NCI-H2081 (cell line): ENCODE data around the gene IGSF8.
"Not testable (repeated sequence)": the region's sequence is repeated elsewhere in the genome, so short reads cannot be mapped to it uniquely, and the experiment has no call there.

Source experiments
- DNase-seq, 2 experiments: peaks; one replicate each; lab custom pipeline; 2025; lab: John Stamatoyannopoulos, UW

Gene IGSF8

GRCh38 chr1:160064746-160065145, 33.7 kb downstream of the IGSF8 start:
- DNase-seq, result no peak

DNA sequence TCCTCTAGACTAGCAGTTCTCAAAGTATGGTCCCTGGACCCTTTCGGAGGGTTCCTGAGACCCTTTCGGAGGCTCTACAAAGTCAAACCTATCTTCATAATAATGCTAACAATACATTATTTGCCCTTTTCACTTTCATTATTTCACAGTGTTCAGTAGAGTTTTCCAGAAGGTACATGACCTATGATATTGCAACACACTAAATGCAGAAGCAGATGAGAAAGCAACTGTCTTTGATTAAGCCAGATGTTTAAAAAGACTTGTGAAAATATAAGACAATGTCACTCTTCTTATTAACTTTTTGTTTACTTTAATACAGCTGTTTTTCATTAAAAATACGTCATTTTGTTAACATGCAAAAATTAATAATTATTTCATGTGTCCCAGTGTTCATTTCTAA, 34.3 kb downstream of the IGSF8 start:
- no peak for DNase-seq

- no peak for DNase-seq
These were observed 35.2 kb downstream of the IGSF8 start for GRCh38 chr1:160063176-160063575.

DNA sequence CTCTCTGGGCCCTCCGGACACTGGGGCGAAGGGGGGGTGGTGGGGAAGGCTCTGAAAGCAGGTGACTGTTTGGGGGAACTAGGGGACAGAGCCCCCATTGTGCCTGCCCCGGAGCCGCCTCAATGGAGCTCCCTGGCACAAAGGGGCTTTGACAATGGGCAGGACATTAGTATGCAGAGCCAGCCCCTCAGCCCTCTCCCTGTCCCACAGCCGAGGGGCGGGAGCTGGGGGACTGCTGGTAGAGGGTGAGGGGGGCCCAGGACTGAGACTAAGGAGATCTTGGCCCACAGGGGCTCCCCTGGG, 36.2 kb downstream of the IGSF8 start:
- no peak for DNase-seq

DNA sequence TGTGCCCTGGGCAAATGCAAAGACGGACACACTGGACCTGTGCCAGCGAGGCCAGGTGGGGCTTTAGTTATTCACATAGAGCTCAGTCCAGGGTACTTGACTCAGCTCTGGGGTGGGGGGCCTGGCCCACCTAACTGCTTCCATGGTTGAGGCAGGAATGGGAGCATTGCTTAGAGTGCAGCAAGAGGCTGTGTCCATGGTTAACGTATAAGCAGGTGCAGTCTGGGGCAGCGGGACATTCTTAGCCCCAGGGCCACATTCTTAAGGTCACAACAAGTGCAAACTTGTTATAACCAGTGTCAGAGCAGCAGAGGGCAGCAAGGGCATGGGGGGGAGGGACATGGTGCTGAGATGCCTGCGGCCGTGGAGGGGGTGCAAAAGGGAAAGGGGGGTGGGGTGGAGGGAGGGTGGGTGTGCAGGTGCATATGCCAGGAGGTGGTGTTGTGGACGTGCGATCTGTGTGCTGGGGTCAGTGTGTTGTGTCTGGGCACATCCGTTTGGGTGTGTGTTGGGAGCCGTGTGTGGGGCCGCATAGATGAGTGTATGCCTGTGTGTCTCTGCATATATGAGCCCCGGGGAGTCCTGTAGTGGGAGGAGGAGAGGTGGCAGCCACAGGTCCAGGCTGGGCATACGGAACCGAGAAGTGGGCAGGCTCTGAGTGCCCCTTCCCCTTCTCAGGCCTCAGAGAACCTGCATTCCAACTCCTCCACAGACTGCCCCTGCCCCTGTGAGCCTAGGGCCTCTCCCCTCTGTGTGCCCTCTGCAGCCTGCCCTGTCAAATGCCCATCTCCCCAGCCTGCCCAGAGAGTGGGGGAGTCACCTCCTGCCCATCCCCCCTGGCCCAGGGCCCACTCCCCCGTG, 36.8 kb downstream of the IGSF8 start:
- no peak for DNase-seq

DNA sequence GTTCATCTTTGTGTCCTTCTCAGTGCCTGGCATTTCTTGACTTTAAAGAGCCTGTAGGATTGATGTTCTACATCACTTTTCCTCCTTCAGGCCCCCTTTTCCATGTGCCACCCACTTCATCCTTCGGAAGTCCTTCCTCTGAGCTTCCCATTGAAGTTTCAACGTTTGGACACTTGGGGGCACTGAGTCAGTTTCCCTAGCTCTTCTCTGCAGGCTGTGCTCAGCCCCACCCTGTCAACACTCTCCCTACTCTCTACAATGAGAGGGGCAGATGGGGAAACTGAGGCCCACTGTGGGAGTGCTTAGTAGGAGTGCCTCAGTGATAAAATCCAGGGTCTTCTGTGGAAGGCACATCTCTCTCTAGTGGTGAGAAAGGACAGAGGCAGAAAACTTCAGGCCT, 40.3 kb downstream of the IGSF8 start:
- no peak for DNase-seq

- no peak for DNase-seq
These were observed 41.7 kb downstream of the IGSF8 start for GRCh38 chr1:160056648-160057169.

GRCh38 chr1:160053548-160054365, 44.7 kb downstream of the IGSF8 start:
- DNase-seq, result no peak

DNA sequence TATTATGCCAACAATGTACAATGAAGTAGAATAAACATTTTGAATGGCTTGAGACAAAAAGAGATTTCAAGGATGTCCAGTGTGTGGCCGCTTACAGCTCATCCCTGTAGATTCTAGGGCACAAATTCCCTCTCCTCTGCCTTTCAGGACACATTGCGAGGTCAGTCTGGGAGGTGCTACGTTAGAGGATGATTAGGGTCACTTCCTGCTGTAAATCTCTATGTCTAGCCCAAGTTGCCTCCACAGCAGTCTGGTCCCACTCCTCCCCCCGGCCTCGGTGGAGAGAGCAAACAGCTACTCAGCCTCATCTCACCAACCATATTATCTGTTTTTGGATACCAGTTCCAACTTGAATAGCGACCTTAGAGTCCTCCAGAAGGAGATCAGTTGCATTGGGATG, 45.5 kb downstream of the IGSF8 start:
- no peak for DNase-seq

DNA sequence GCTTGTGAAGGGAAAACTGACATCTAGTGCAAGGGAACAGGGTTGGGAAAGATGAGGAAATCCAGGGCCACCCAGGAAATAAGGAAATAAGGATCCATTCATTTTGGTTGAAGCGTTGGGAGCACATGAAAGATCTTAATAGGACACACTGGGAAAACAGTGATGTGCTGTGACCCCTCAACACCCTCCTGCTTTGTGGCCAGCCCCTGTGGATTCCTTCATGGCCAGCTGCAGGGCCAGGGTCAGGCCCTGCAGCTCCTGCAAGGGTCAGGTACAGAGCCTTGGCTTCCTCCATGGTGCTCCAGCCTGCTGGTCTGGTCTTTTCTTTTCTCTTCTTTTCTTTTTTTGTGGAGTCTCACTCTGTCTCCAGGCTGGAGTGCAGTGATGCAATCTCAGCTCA, 47.8 kb downstream of the IGSF8 start:
- no peak for DNase-seq

DNA sequence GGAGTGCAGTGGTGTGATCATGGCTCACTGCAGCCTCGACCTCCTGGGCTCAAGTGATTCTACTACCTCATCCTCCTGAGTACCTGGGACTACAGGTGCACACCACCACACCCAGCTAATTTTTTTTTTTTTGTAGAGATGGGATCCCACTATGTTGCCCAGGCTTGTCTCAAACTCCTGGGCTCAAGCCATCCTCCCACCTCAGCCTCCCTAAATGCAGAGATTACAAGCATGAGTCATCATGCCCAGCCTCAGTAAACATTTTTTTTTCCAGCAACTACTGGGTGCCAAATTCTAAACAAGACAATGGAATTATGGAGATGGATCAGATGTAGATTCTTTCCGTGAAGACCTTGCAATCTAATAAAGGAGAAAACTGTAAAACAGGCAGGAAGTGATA, 48.2 kb downstream of the IGSF8 start:
- DNase-seq, result not testable (repeated sequence)

DNA sequence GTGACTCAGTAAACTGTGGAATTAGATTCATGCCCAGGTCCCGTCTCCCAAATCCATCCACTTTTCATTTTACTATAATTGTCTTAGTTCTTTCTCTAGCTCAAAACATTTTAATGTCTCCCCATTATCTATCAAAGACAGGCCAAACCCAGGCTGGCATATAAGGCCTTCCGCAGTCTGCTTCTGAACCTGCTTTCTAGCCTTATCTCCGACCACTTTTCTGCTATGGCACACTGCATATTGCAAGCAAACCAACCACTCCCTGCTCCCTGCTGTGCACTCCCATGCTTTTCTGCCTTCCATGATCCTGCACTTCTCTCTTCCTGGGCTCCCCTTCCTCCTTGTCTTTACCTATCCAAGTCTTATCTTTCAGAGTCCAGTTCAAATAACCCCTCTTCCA, 49.3 kb downstream of the IGSF8 start:
- no peak for DNase-seq

DNA sequence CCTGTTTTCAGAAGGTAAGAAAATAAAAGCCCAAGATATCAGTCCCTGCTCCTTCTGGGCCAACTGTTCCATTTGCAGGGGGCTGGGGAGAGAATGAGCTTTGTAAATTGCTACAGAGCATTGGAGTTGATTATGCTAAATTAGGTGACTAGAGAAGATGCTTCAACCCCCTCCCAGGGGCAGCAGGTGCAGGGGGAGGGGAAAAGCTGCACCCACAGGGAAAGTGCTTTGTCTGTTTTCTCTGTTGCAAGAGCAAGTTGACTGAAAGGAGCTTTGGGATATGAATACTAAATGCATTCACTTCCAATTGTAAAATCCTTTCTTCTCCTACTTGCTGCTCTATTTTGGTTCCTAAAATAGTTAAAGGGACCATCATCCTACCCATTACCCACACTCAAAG, 50.1 kb downstream of the IGSF8 start:
- DNase-seq, result no peak

- DNase-seq, result no peak
These were observed 51.1 kb downstream of the IGSF8 start for GRCh38 chr1:160047111-160047991.

GRCh38 chr1:160046494-160047110, 51.8 kb downstream of the IGSF8 start:
- DNase-seq, result peak; percentile 32 to 40

DNA sequence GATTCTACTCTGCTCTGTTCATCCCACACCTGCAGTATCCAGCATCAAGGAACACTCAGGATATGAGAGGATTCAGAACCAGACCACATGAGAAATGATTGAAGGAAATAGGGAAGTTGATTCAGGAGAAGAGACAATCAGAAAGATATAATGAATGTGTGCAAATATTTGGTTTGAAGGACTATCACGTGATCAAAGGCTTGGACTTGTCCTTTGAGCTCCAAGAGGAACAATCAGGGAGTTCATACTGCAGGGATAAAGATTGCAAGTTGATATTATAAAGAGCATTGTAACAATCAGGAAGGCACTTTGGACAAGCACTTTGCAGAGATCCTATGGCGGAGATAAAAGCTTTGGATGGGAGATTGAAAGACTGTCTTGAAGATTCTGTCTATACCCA, 52.8 kb downstream of the IGSF8 start:
- DNase-seq, result no peak

GRCh38 chr1:160043543-160043942, 54.9 kb downstream of the IGSF8 start:
- no peak for DNase-seq
